GM12878 (cell line): ENCODE results near the gene GRIN2A. TPM values are rescaled to one million over a fixed set of nuclear protein-coding genes. Genes with fewer than 3 reads are reported as not detected.

Source experiments
- BRCA1 ChIP-seq: IDR thresholded peaks from 2 replicates; pipeline ENCODE4 v1.6.1; 2011; ENCODE audit warnings: low read depth, low read length, improper control_type of control experiment
- EED ChIP-seq: sonication (generic); IDR thresholded peaks from 2 replicates; pipeline ENCODE4 v1.6.1; 2016; ENCODE audit warnings: antibody characterized with exemption, low read depth
- EGR1 ChIP-seq, 2 experiments: IDR thresholded peaks; 1 replicate in 1 of 2; 2 replicates in 1 of 2; pipeline ENCODE4 v1.6.1; 2011 to 2012; ENCODE audit warnings: low read depth in 2 of 2, low read length in 2 of 2, borderline replicate concordance in 1 of 2, mild to moderate bottlenecking in 1 of 2, moderate library complexity in 1 of 2
- KAT2A ChIP-seq: conservative IDR thresholded peaks from 2 replicates; pipeline ENCODE4 v1.6.1; 2011; ENCODE audit warnings: low read depth, low read length; ENCODE audit not compliant: control insufficient read depth
- MEF2A ChIP-seq: IDR thresholded peaks from 2 replicates; pipeline ENCODE4 v1.6.1; 2011; ENCODE audit warnings: low read depth, mild to moderate bottlenecking, low read length, moderate library complexity; ENCODE audit not compliant: insufficient read depth
- MLLT1 ChIP-seq: fragments of 450-650 bp; IDR thresholded peaks from 2 replicates; pipeline ENCODE4 v1.6.1; 2016; ENCODE audit warnings: mild to moderate bottlenecking
- ZBED1 ChIP-seq: IDR thresholded peaks from 2 replicates; pipeline ENCODE4 v1.6.1; 2016; ENCODE audit warnings: borderline replicate concordance
- ZNF384 ChIP-seq: IDR thresholded peaks from 2 replicates; pipeline ENCODE4 v1.6.1; 2012; ENCODE audit warnings: low read depth, mild to moderate bottlenecking, low read length, improper control_type of control experiment, borderline replicate concordance
- polyA plus RNA-seq, 11 experiments: library from polyadenylated mRNA; depleted of rRNA in 4 of 11; unstranded in 6 of 11; stranded (reverse) in 5 of 11; fragments of >200 nt; fragmentation: Nextera tagmentation in 4 of 11; fragmentation: Illumina TruSeq in 1 of 11; extraction: Ambion mirVana in 4 of 11; extraction: Trizol in 1 of 11; gene quantifications; 1 replicate in 1 of 11; 2 replicates in 10 of 11; pipeline versions ENCODE4 v1.2.1 to v1.2.3, GENCODE V29; 2011 to 2016; ENCODE audit warnings: inconsistent platforms in 2 of 11, missing spikeins in 2 of 11, low read depth in 1 of 11
- total RNA-seq, 4 experiments: library from RNA; depleted of rRNA in 3 of 4; stranded (reverse); fragments of >200 nt in 3 of 4; fragmentation: Illumina TruSeq in 1 of 4; extraction: Trizol in 1 of 4; gene quantifications; 2 replicates each; pipeline versions ENCODE4 v1.2.1 to v1.2.3, GENCODE V29; 2013 to 2021
- TF ChIP-seq, protein P1 (sequence below): IDR thresholded peaks from 2 replicates; pipeline ENCODE4 v1.6.1; 2011; ENCODE audit warnings: borderline replicate concordance, low read depth, mild to moderate bottlenecking, moderate library complexity, low read length; ENCODE audit not compliant: insufficient read depth, poor library complexity, severe bottlenecking
- TF ChIP-seq, protein P2 (sequence below): IDR thresholded peaks from 2 replicates; pipeline ENCODE4 v1.6.1; 2012; ENCODE audit warnings: improper control_type of control experiment, low read depth, low read length; ENCODE audit not compliant: insufficient replicate concordance

The GRIN2A gene
- total and polyA plus RNA-seq, 10 of the 15 experiments (the other 5 are each of a cell fraction or from before 2014, with no cell fraction given) = 2.4 to 13.3 (median 7.3) TPM

- no peak for TF ChIP-seq BRCA1
- no peak for TF ChIP-seq MLLT1
- TF ChIP-seq MEF2A = no peak
- TF ChIP-seq, protein P1, sequence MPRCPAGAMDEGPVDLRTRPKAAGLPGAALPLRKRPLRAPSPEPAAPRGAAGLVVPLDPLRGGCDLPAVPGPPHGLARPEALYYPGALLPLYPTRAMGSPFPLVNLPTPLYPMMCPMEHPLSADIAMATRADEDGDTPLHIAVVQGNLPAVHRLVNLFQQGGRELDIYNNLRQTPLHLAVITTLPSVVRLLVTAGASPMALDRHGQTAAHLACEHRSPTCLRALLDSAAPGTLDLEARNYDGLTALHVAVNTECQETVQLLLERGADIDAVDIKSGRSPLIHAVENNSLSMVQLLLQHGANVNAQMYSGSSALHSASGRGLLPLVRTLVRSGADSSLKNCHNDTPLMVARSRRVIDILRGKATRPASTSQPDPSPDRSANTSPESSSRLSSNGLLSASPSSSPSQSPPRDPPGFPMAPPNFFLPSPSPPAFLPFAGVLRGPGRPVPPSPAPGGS = no peak
- TF ChIP-seq KAT2A = no peak
- no peak for TF ChIP-seq EGR1 (IDR thresholded peaks at IDR 0.05; ENCODE audit: borderline replicate concordance in 1 of 2, low read depth in 2 of 2, low read length in 2 of 2)
- TF ChIP-seq EED = no peak
- no peak for TF ChIP-seq ZNF384
- TF ChIP-seq, protein P2, sequence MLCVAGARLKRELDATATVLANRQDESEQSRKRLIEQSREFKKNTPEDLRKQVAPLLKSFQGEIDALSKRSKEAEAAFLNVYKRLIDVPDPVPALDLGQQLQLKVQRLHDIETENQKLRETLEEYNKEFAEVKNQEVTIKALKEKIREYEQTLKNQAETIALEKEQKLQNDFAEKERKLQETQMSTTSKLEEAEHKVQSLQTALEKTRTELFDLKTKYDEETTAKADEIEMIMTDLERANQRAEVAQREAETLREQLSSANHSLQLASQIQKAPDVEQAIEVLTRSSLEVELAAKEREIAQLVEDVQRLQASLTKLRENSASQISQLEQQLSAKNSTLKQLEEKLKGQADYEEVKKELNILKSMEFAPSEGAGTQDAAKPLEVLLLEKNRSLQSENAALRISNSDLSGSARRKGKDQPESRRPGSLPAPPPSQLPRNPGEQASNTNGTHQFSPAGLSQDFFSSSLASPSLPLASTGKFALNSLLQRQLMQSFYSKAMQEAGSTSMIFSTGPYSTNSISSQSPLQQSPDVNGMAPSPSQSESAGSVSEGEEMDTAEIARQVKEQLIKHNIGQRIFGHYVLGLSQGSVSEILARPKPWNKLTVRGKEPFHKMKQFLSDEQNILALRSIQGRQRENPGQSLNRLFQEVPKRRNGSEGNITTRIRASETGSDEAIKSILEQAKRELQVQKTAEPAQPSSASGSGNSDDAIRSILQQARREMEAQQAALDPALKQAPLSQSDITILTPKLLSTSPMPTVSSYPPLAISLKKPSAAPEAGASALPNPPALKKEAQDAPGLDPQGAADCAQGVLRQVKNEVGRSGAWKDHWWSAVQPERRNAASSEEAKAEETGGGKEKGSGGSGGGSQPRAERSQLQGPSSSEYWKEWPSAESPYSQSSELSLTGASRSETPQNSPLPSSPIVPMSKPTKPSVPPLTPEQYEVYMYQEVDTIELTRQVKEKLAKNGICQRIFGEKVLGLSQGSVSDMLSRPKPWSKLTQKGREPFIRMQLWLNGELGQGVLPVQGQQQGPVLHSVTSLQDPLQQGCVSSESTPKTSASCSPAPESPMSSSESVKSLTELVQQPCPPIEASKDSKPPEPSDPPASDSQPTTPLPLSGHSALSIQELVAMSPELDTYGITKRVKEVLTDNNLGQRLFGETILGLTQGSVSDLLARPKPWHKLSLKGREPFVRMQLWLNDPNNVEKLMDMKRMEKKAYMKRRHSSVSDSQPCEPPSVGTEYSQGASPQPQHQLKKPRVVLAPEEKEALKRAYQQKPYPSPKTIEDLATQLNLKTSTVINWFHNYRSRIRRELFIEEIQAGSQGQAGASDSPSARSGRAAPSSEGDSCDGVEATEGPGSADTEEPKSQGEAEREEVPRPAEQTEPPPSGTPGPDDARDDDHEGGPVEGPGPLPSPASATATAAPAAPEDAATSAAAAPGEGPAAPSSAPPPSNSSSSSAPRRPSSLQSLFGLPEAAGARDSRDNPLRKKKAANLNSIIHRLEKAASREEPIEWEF = no peak
- no peak for TF ChIP-seq ZBED1
These were observed 360.3 kb downstream of the GRIN2A start (continued) for GRCh38 chr16:9821970-9822369.
